Neuronal stem cell (in vitro differentiated cells): ENCODE results near the gene SLC12A3.

ENCODE experiments used
- DNase-seq: peaks from one replicate; pipeline ENCODE4 v3.0.0-alpha.2; 2013; ENCODE audit warnings: low spot score
- H2AFZ ChIP-seq: one replicate; pipeline ENCODE4 v1.6.1; 2013; ENCODE audit warnings: mild to moderate bottlenecking, low read length, inconsistent platforms
- H2AK5ac ChIP-seq: 2 replicates; pipeline ENCODE4 v1.6.1; 2013; ENCODE audit warnings: low read depth, mild to moderate bottlenecking, inconsistent platforms, low read length, moderate library complexity, mixed read lengths
- H2BK120ac ChIP-seq: 2 replicates; pipeline ENCODE4 v1.6.1; 2013; ENCODE audit warnings: low read depth, mild to moderate bottlenecking, inconsistent platforms, low read length, moderate library complexity, mixed read lengths
- H2BK12ac ChIP-seq: one replicate; pipeline ENCODE4 v1.6.1; 2013; ENCODE audit warnings: low read length, inconsistent platforms
- H2BK15ac ChIP-seq: 2 replicates; pipeline ENCODE4 v1.6.1; 2013; ENCODE audit warnings: mild to moderate bottlenecking, low read length, inconsistent platforms, mixed read lengths
- H2BK5ac ChIP-seq: one replicate; pipeline ENCODE4 v1.6.1; 2013; ENCODE audit warnings: inconsistent platforms, mild to moderate bottlenecking, low read length, moderate library complexity
- H3K14ac ChIP-seq: one replicate; pipeline ENCODE4 v1.6.1; 2013; ENCODE audit warnings: low read length, inconsistent platforms
- H3K18ac ChIP-seq: 2 replicates; pipeline ENCODE4 v1.6.1; 2013; ENCODE audit warnings: low read length, inconsistent platforms
- H3K23ac ChIP-seq: 2 replicates; pipeline ENCODE4 v1.6.1; 2013; ENCODE audit warnings: low read depth, mild to moderate bottlenecking, mixed read lengths, low read length, inconsistent platforms; ENCODE audit not compliant: poor library complexity
- H3K27ac ChIP-seq: replicated peaks from 3 replicates; pipeline ENCODE4 v1.5.1; 2013; ENCODE audit warnings: low read length, inconsistent platforms
- H3K27me3 ChIP-seq, 3 experiments: 2 replicates each; pipeline ENCODE4 v1.6.1; 2013; ENCODE audit warnings: low read length in 3 of 3, mild to moderate bottlenecking in 2 of 3, inconsistent platforms in 1 of 3, low read depth in 1 of 3, mixed read lengths in 1 of 3, moderate library complexity in 1 of 3; ENCODE audit not compliant: control insufficient read depth in 3 of 3, insufficient read depth in 3 of 3
- H3K36me3 ChIP-seq, 2 donors: replicated peaks in 1 of 2; 2 replicates each; pipeline ENCODE4 v1.6.1; 2013; ENCODE audit warnings: low read length in 2 of 2; ENCODE audit not compliant: control insufficient read depth in 2 of 2, insufficient read depth in 2 of 2
- H3K4ac ChIP-seq: 2 replicates; pipeline ENCODE4 v1.6.1; 2013; ENCODE audit warnings: inconsistent platforms, mild to moderate bottlenecking, low read length, moderate library complexity
- H3K4me1 ChIP-seq, 2 donors: 1 replicate in 1 of 2; 2 replicates in 1 of 2; pipeline ENCODE4 v1.6.1; 2013; ENCODE audit warnings: low read length in 2 of 2, low read depth in 1 of 2; ENCODE audit not compliant: control insufficient read depth in 2 of 2, insufficient read depth in 1 of 2
- H3K4me2 ChIP-seq: one replicate; pipeline ENCODE4 v1.6.1; 2013; ENCODE audit warnings: mild to moderate bottlenecking, low read length, inconsistent platforms; ENCODE audit not compliant: insufficient read depth, poor library complexity, severe bottlenecking
- H3K4me3 ChIP-seq, 2 donors: 2 replicates each; pipeline ENCODE4 v1.5.1; 2013; ENCODE audit warnings: low read length in 2 of 2, mild to moderate bottlenecking in 2 of 2, inconsistent platforms in 1 of 2, moderate library complexity in 1 of 2
- H3K79me1 ChIP-seq: one replicate; pipeline ENCODE4 v1.6.1; 2013; ENCODE audit warnings: low read depth, mild to moderate bottlenecking, inconsistent platforms, low read length, moderate library complexity
- H3K9ac ChIP-seq: one replicate; pipeline ENCODE4 v1.6.1; 2013; ENCODE audit warnings: mild to moderate bottlenecking, low read depth, low read length, inconsistent platforms; ENCODE audit not compliant: poor library complexity
- H3K9me3 ChIP-seq, 2 donors: replicated peaks in 1 of 2; 2 replicates each; pipeline versions ENCODE3 to v1.6.1; 2013; ENCODE audit warnings: low read length in 2 of 2, mild to moderate bottlenecking in 2 of 2, inconsistent platforms in 1 of 2, low read depth in 1 of 2, mixed read lengths in 1 of 2, moderate library complexity in 1 of 2; ENCODE audit not compliant: control insufficient read depth in 2 of 2, insufficient read depth in 1 of 2
- H4K8ac ChIP-seq: one replicate; pipeline ENCODE4 v1.6.1; 2013; ENCODE audit warnings: low read depth, mild to moderate bottlenecking, inconsistent platforms, low read length, moderate library complexity
- H4K91ac ChIP-seq: one replicate; pipeline ENCODE4 v1.6.1; 2013; ENCODE audit warnings: low read length, low read depth, mild to moderate bottlenecking, inconsistent platforms; ENCODE audit not compliant: poor library complexity
- WGBS, 2 donors: extraction: QIAGEN DNeasy Blood & Tissue Kit; methylation state at CpG; one replicate each; pipeline ENCODE4 v1.1.7; 2013; ENCODE audit warnings: missing lambda C conversion rate in 2 of 2, mixed read lengths in 1 of 2; ENCODE audit not compliant: insufficient read length in 2 of 2, insufficient replicate concordance in 1 of 2; ENCODE audit errors: extremely low coverage in 2 of 2; 5-methylcytosine and 5-hydroxymethylcytosine counted together

SLC12A3 gene

GRCh38 chr16:56950455-56950854 lies 85.4 kb downstream of the SLC12A3 start:
- Histone ChIP-seq H3K23ac (no peak overlapping the region), H2AK5ac (no peak overlapping the region), H3K79me1 (no peaks in the 10 kb centered on the region), H3K4ac (no peak overlapping the region), H2BK120ac (no peak overlapping the region), H3K9ac (no peak overlapping the region), H3K14ac (no peak overlapping the region), H3K18ac (no peak overlapping the region), H2BK5ac (no peak overlapping the region), H3K27ac (no peak overlapping the region), H3K36me3 (peaks cover 0 to under 1% of the 10 kb centered on the region in 2 donors), H3K9me3 (peaks cover 0 to 2% of the 10 kb centered on the region in 2 donors), H4K8ac (no peak overlapping the region), H3K4me3 (no peak overlapping the region), H4K91ac (no peak overlapping the region), H2BK12ac (no peak overlapping the region), H2AFZ (no peak overlapping the region), H3K4me2 (no peak overlapping the region), H2BK15ac (no peak overlapping the region), H3K4me1 (no peaks in the 10 kb centered on the region), H3K27me3 (no peaks in the 10 kb centered on the region)
- no CpG with 5 or more reads among the region's 7 CpGs for WGBS, 2 donors
- DNase-seq, result no peak

GRCh38 chr16:56950881-56951771 lies 86.1 kb downstream of the SLC12A3 start:
- Histone ChIP-seq H3K4me2 (no peak overlapping the region), H3K23ac (no peak overlapping the region), H3K18ac (peak overlapping the region; percentile 1), H2AFZ (peak overlapping the region; percentile 38), H3K36me3 (no peaks in the 10 kb centered on the region), H3K9me3 (peaks cover 0 to 2% of the 10 kb centered on the region in 2 donors), H4K91ac (no peak overlapping the region), H2BK12ac (no peak overlapping the region), H2BK5ac (no peak overlapping the region), H3K27me3 (no peaks in the 10 kb centered on the region), H3K4me1 (no peaks in the 10 kb centered on the region), H2AK5ac (no peak overlapping the region), H2BK15ac (no peak overlapping the region), H3K14ac (no peak overlapping the region), H4K8ac (no peak overlapping the region), H3K9ac (no peak overlapping the region), H2BK120ac (no peak overlapping the region), H3K4ac (no peak overlapping the region), H3K27ac (no peak overlapping the region), H3K79me1 (no peaks in the 10 kb centered on the region), H3K4me3 (no peak overlapping the region)
- peak; percentile 24 for DNase-seq
- no CpG with 5 or more reads among the region's 15 CpGs for WGBS, 2 donors

- no peaks in the 10 kb centered on the region for H3K79me1 ChIP-seq
- DNase-seq, result no peak
- H3K4me2 ChIP-seq, result no peak overlapping the region
- H2AFZ ChIP-seq, result no peak overlapping the region
- H2BK120ac ChIP-seq, result no peak overlapping the region
- no peaks in the 10 kb centered on the region for H3K27me3 ChIP-seq
- no peak overlapping the region for H2BK15ac ChIP-seq
- no CpG with 5 or more reads among the region's 6 CpGs for WGBS, 2 donors
- no peak overlapping the region for H3K9ac ChIP-seq
- no peak overlapping the region for H3K4me3 ChIP-seq
- H2BK5ac ChIP-seq, result no peak overlapping the region
- no peak overlapping the region for H3K23ac ChIP-seq
- H4K91ac ChIP-seq, result no peak overlapping the region
- no peak overlapping the region for H3K4ac ChIP-seq
- no peak overlapping the region for H2AK5ac ChIP-seq
- no peak overlapping the region for H2BK12ac ChIP-seq
- H3K14ac ChIP-seq, result no peak overlapping the region
- no peak overlapping the region for H3K18ac ChIP-seq
- H3K4me1 ChIP-seq, result no peaks in the 10 kb centered on the region
- H3K27ac ChIP-seq, result no peak overlapping the region
- no peaks in the 10 kb centered on the region for H3K36me3 ChIP-seq
- no peak overlapping the region for H4K8ac ChIP-seq
- peaks cover 0 to 2% of the 10 kb centered on the region in 2 donors for H3K9me3 ChIP-seq
These were observed 88.0 kb downstream of the SLC12A3 start for GRCh38 chr16:56953006-56953405.

GRCh38 chr16:56956076-56956475 lies 91.1 kb downstream of the SLC12A3 start:
- no peak overlapping the region for H3K9ac ChIP-seq
- no peak overlapping the region for H2AFZ ChIP-seq
- no peak overlapping the region for H3K27ac ChIP-seq
- WGBS, 2 donors, result no CpG with 5 or more reads among the region's 4 CpGs
- no peak for DNase-seq
- no peaks in the 10 kb centered on the region for H3K27me3 ChIP-seq
- H2BK5ac ChIP-seq, result no peak overlapping the region
- H3K4me3 ChIP-seq, result no peak overlapping the region
- no peak overlapping the region for H3K23ac ChIP-seq
- H3K14ac ChIP-seq, result peak overlapping the region; percentile 3
- H3K4ac ChIP-seq, result no peak overlapping the region
- H3K4me2 ChIP-seq, result no peak overlapping the region
- H2BK15ac ChIP-seq, result no peak overlapping the region
- H2BK12ac ChIP-seq, result no peak overlapping the region
- peaks cover 0 to 1% of the 10 kb centered on the region in 2 donors for H3K4me1 ChIP-seq
- no peak overlapping the region for H2BK120ac ChIP-seq
- no peak overlapping the region for H3K18ac ChIP-seq
- H3K36me3 ChIP-seq, result no peaks in the 10 kb centered on the region
- H4K8ac ChIP-seq, result no peak overlapping the region
- no peak overlapping the region for H2AK5ac ChIP-seq
- H3K79me1 ChIP-seq, result peaks cover 3% of the 10 kb centered on the region
- H3K9me3 ChIP-seq, result peaks cover 0 to 2% of the 10 kb centered on the region in 2 donors
- H4K91ac ChIP-seq, result no peak overlapping the region
